ENCODE results near the gene ZNF609.

The ZNF609 gene

DNA sequence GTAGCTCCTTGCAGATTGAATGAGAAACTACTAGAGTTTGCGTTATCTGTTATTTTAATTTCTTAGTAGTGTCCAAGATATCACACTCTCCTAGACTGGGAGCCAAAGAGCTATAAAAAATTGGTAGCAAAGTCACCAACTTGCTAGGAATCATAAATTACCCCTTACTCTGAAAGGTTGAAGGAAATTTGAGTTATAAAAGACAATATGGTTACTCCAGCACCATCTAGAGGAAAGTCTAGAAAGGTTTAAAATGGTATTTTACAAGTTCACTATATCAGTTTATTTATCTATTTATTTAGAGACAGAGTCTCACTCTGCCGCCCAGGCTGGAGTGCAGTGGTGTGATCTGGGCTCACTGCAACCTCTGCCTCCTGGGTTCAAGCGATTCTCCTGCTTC, 193.4 kb downstream of the ZNF609 start:
- no peak for DNase-seq (ENCODE audit: low spot score)

GRCh38 chr15:64656508-64656907, 196.1 kb downstream of the ZNF609 start:
- DNase-seq (ENCODE audit: low spot score): no peak

DNA sequence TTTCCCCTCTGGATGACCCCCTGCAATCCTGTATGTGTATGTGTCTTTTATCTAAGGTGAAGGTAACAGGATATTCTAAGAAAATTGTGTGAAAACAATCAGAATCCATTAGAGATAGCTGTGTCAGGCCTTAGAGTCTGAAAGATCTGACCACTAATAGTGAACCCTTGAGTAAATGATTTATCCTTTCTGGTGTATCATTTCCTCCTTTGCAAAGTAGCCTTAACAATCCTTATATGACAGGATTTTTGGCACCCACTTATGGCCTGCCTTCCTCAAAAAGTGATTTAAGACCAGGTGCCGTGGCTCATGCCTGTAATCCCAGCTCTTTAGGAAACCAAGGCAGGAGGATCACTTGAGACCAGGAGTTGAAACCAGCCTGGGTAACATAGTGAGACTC, 204.8 kb downstream of the ZNF609 start:
- DNase-seq (ENCODE audit: low spot score): no peak

DNA sequence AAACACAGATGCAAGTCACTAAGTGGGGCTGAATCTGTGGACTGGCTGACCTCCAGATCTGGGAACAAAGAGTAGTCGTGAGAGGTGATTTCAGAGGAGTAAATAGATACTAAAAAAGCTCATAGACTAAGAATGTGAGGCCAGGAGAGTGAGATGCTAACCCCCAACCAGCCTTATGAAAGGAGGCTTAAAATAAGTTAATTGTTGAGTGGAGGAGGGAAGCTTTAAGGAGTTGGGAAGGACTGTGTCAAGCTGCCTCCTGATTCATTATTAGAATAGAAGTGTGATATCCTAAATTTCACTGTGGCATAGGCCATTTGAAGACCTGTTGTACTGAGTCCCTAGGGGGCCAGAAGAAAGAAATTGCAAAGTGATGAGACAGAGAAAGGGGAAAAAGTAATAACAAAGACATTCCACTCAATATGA, 207.4 kb downstream of the ZNF609 start:
- peak; percentile 34 for DNase-seq (ENCODE audit: low spot score)

- DNase-seq (ENCODE audit: low spot score): no peak
Observed at GRCh38 chr15:64673866-64674265, 213.5 kb downstream of the ZNF609 start.

DNA sequence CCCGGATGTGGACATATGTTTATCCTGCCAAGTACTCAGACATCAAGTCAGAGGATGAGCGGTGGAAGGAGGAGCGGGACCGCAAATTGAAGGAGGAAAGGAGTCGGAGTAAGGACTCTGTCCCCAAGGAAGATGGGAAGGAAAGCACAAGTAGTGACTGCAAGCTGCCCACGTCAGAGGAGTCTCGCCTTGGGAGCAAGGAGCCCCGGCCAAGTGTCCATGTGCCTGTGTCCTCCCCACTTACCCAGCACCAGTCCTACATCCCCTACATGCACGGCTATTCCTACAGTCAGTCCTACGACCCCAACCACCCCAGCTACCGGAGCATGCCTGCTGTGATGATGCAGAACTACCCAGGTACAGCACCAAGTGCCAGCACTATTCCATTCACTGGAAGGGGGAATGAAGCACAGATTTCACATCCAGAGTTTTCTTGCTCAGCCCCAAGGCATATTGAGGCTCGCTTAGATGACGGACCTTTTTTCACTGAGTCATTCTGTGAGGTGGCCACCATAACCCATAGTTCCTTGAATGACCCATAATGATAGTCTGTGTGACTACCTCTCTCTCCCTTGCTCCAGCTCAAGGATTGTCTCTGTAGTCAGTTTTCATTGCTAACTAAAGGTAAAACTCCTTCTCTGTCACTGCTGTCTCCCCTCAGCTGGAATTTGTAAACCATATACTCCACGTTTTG, 217.9 kb downstream of the ZNF609 start:
- DNase-seq (ENCODE audit: low spot score): no peak

DNA sequence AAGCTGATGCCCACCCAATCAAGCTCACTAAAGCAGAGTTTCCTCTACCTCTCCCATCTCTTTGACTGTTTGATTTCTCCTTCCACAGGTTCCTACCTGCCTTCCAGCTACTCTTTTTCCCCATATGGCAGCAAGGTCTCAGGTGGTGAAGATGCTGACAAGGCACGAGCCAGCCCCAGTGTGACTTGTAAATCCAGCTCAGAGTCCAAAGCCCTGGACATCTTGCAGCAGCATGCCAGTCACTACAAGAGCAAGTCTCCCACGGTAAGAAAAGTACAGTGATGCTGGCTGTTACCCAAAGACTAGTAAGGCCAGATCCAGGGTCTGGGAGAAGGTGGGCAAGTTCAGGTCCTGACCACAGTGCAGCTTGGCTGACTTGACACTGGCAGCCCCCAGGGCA, 219.7 kb downstream of the ZNF609 start:
- DNase-seq (ENCODE audit: low spot score): no peak

DNA sequence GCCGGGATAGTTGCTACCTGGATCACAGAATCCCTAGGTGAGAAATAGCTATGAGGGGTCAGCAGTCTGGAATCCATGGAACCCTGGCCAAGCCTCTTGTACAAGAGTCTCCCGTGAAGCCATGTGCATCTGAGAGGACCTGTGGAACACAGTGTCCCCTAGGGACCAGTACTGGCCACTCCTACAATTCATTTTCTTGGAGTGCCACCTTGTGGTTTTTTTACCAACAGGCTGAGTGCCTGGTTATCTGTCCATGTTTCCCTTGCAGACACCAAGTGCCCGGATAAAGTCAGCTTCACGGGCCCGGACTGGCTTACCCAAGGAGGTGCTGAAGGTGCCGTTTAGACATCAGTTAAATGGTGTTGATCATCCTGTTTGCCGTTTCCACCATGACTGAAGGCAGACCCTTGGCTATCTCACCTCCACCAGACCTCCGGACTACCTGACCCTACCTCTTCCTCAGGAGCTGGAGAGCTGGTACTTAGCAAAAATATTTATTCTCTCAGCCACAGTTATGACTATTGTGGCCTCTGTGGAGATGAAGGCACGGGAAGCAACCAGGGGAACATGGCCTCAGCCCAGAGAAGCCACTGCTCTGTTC, 221.1 kb downstream of the ZNF609 start:
- DNase-seq (ENCODE audit: low spot score): peak; percentile 60

- no peak for DNase-seq (ENCODE audit: low spot score)
Observed at GRCh38 chr15:64682255-64682654, 221.9 kb downstream of the ZNF609 start.

GRCh38 chr15:64683378-64683777, 223.0 kb downstream of the ZNF609 start:
- no peak for DNase-seq (ENCODE audit: low spot score)

DNA sequence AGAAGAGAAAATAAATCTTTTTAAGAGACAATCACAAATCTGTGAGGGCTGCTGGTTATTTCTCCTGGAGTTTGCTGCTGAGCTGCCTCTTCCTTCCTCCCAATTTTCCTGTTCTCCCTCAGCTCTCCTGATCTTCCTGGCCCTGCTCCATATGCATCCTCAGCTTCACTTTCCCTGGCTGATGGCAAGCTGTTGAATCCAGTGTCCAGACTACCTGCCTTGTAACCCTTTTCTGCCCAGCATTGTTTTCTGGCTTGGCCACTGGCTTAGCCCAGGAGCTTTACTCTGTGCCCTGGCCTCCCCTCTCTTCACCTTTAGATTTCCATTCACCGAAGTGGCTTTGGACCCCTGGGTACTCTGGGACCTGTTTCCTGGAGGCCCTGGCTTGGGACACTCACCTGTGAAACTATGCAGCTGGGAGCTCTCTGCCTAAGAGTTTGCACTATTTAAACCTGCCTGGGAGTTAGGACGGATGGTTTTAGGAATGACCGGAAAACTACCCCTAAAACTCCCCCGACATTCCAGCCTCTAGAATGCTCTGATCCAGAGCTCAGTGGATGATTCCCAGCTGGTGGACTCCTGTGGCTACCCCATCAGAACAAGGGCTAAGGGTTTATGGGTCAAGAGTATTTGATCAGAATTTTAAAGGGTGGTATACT, 225.0 kb downstream of the ZNF609 start:
- DNase-seq (ENCODE audit: low spot score): no peak

GRCh38 chr15:64686130-64686735, 225.9 kb downstream of the ZNF609 start:
- peak; percentile 61 for DNase-seq (ENCODE audit: low spot score)

DNA sequence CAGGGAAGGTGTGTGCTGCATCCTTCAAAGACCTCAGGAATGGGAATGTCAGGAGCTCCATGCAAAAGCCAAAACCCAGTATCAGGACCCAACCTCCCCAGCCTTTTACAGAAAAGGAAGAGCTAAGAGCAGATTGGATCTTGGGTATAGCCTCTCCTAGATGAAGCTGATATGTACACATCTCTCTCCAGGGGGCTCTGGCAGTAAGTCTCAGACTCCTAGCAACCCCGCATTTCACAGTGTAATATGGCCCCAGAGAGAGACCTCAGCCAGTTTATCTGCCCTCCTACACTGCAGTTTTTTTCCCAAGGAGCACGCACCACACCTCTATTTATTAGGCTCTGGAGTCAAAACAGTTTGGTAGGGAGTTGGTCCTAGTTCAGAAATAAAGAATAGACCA, 226.8 kb downstream of the ZNF609 start:
- DNase-seq (ENCODE audit: low spot score): no peak

GRCh38 chr15:64687688-64688087, 227.3 kb downstream of the ZNF609 start:
- DNase-seq (ENCODE audit: low spot score): no peak

DNA sequence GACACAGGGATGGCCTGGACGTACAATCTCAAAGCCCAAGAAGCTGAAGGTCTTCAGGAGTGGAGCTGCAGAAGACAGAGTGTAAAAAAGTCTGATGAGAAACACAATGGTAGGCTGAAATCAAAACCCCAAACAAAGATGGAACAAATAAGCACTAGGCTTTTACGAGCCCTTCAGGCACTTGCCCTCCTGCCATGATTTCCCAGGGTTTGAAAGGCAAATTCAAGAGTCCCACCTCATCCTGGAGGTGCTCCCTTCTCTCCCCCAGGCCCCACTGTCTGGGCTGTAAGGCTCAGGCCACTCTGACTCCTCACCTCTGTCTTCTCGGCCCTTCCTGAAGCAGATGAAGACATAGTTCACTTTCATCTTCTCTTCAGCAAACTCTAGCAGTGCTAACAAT, 228.4 kb downstream of the ZNF609 start:
- no peak for DNase-seq (ENCODE audit: low spot score)

GRCh38 chr15:64690008-64690407, 229.6 kb downstream of the ZNF609 start:
- DNase-seq (ENCODE audit: low spot score): no peak

DNA sequence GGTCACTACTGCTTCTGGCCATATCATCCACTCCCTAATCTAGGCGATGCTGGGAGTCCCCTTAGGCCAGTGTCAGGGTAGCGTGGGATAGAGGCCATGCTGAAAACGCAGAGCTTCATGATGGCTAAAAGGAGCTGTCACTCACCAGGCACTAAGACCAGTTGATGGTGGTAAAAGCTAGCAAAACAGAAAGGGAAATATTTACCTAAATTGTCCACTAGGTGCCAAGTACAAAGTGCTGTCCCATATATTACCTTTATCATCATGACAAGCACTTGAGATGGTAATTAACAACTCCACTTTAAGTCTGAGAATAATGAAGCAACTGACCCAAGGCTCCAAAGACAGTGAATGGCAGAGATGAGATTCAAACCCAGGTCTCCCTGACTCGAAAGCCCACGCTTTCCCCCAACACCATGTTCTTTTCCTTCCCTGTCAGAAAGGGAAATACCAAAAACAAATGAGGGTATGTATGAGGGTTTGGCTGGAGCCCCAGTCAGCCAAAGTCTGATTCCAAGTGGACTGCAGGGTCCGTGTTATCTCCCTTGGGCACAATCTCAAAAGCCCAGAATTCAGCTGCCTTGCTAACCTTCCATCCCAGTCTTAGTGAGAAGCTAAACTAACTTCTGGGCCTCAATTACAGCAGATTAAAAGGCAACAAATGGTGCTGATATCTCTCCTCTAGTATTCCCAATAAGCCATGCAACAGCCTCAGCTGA, 230.4 kb downstream of the ZNF609 start:
- no peak for DNase-seq (ENCODE audit: low spot score)

- DNase-seq (ENCODE audit: low spot score): no peak
Observed at GRCh38 chr15:64691896-64692565, 231.7 kb downstream of the ZNF609 start.

- DNase-seq (ENCODE audit: low spot score): peak; percentile 88
Observed at GRCh38 chr15:64693134-64693533, 232.8 kb downstream of the ZNF609 start.

DNA sequence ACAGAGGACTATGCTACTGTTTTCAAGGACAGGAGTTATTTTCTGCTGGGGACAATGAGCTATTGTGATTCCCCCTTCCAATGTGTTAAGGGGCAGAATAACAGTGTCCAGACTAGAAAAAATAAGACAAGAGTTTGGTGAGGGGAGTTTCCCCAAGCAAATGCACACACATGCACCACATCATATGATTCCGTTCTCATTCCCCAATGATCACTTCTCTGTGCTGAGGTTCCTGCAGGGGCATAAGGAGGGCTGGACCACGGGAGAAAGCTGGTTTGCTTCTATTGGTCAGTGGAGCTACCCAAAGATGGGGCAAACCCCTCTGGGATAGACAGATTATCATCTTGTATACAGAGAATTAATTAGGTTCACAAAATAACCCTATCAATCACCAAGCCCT, 234.4 kb downstream of the ZNF609 start:
- DNase-seq (ENCODE audit: low spot score): no peak

- no peak for DNase-seq (ENCODE audit: low spot score)
Observed at GRCh38 chr15:64695561-64695992, 235.2 kb downstream of the ZNF609 start.

GRCh38 chr15:64696481-64696880, 236.1 kb downstream of the ZNF609 start:
- no peak for DNase-seq (ENCODE audit: low spot score)

Measured in AG20443 (cell line).